CD4-positive, alpha-beta T cell treated with Interleukin-15 for 1 hour (primary cell): ENCODE data around the gene LGR6.
A peak's percentile ranks its signal among the peaks of the same experiment; 100 is the strongest.
"Not testable (repeated sequence)": the region's sequence is repeated elsewhere in the genome, so short reads cannot be mapped to it uniquely, and the experiment has no call there.

Source experiments
- DNase-seq: peaks from one replicate; pipeline ENCODE4 v3.0.0-alpha.2; 2020

Gene LGR6

GRCh38 chr1:202193614-202194327 lies at the start of gene LGR6:
Gene LGR6, plus strand, starts transcription at chr1:202193799. Its CDS starts 191 bp downstream, at chr1:202193990.
- DNase-seq, result no peak

- peak; percentile 73 for DNase-seq
Measured at GRCh38 chr1:202144402-202145067, 49.1 kb upstream of the LGR6 start, which contains the start of gene ARL8A. Gene ARL8A, minus strand, starts transcription at chr1:202144737. Its CDS starts 165 bp downstream, at chr1:202144572.

- no peak for DNase-seq
Measured at GRCh38 chr1:202145068-202145743, 48.4 kb upstream of the LGR6 start.

- not testable (repeated sequence) for DNase-seq
Measured at GRCh38 chr1:202145744-202146140, 47.9 kb upstream of the LGR6 start.

GRCh38 chr1:202146279-202146678 lies 47.3 kb upstream of the LGR6 start:
- no peak for DNase-seq

GRCh38 chr1:202146993-202147392 lies 46.6 kb upstream of the LGR6 start:
- no peak for DNase-seq

- DNase-seq, result no peak
Measured at GRCh38 chr1:202148391-202148790, 45.2 kb upstream of the LGR6 start.

GRCh38 chr1:202149566-202149965 lies 44.0 kb upstream of the LGR6 start:
- no peak for DNase-seq

GRCh38 chr1:202150187-202150586 lies 43.4 kb upstream of the LGR6 start:
- no peak for DNase-seq

- no peak for DNase-seq
Measured at GRCh38 chr1:202150602-202151001, 43.0 kb upstream of the LGR6 start.

GRCh38 chr1:202151045-202151444 lies 42.6 kb upstream of the LGR6 start:
- DNase-seq, result no peak

- DNase-seq, result no peak
Measured at GRCh38 chr1:202152399-202152798, 41.2 kb upstream of the LGR6 start.

GRCh38 chr1:202153284-202153683 lies 40.3 kb upstream of the LGR6 start:
- no peak for DNase-seq

- no peak for DNase-seq
Measured at GRCh38 chr1:202154148-202154765, 39.3 kb upstream of the LGR6 start.

GRCh38 chr1:202154766-202155477 lies 38.7 kb upstream of the LGR6 start:
- peak; percentile 55 for DNase-seq

GRCh38 chr1:202155478-202156021 lies 38.0 kb upstream of the LGR6 start:
- no peak for DNase-seq

- no peak for DNase-seq
Measured at GRCh38 chr1:202156590-202156989, 37.0 kb upstream of the LGR6 start.

- no peak for DNase-seq
Measured at GRCh38 chr1:202157945-202158344, 35.7 kb upstream of the LGR6 start.

GRCh38 chr1:202158810-202159533 lies 34.6 kb upstream of the LGR6 start:
- DNase-seq, result no peak

GRCh38 chr1:202159534-202160371 lies 33.8 kb upstream of the LGR6 start:
- DNase-seq, result peak; percentile 63
